C4-2B (cell line): ENCODE data around the gene RSRC1.

ENCODE experiments used
- ZFX ChIP-seq: fragments of 450-650 bp; IDR thresholded peaks from 2 replicates; pipeline ENCODE4 v1.6.1; 2017
- TF ChIP-seq, protein P1 (sequence below): fragments of 450-650 bp; conservative IDR thresholded peaks from 2 replicates; pipeline ENCODE4 v1.5.1; 2017; ENCODE audit warnings: mild to moderate bottlenecking

DNA sequence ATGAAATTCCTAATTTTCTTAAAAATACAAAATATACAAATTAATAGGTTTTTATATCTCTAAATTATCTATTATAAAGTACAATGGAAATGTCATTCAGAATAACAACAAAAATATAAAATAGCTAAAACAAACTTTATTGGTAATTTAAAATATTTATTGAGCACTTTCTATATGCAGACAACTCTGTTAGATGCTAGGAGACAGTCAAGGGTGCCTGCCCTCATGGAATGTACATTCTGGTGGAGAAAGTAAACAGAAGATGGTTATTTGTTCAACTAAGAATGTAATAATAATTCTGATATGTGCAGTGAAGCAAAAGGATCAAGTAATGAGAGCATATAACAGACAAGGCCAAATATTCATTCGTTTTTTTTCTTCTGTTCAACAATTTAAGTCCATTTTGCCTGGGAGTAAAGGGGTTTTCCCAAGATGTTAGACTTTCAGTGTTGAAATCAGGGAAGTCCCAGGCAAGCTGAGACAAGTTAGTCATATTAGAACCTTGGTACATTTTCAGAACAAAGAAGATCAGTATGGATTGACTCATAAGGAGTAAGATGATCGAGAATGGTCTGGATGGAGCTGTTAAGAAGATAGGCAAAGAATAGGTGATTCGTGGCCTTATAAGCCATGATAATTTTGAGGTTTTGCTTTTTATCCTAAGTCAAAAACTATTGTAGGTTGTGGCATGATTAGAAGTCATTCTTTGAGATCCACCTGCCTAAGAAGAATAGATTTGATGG, 310.9 kb downstream of the RSRC1 start:
- TF ChIP-seq, protein P1, sequence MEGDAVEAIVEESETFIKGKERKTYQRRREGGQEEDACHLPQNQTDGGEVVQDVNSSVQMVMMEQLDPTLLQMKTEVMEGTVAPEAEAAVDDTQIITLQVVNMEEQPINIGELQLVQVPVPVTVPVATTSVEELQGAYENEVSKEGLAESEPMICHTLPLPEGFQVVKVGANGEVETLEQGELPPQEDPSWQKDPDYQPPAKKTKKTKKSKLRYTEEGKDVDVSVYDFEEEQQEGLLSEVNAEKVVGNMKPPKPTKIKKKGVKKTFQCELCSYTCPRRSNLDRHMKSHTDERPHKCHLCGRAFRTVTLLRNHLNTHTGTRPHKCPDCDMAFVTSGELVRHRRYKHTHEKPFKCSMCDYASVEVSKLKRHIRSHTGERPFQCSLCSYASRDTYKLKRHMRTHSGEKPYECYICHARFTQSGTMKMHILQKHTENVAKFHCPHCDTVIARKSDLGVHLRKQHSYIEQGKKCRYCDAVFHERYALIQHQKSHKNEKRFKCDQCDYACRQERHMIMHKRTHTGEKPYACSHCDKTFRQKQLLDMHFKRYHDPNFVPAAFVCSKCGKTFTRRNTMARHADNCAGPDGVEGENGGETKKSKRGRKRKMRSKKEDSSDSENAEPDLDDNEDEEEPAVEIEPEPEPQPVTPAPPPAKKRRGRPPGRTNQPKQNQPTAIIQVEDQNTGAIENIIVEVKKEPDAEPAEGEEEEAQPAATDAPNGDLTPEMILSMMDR, result no peak
- no peak for TF ChIP-seq ZFX
